Activated T-helper 17 cell treated with anti-CD3 and anti-CD28 coated beads, Interleukin-2, amount 50 U/mL, for 72 hours (primary cell): ENCODE results near the gene MKX. TPM values are rescaled to one million over a fixed set of nuclear protein-coding genes. Genes with fewer than 3 reads are reported as not detected.

ENCODE experiments used
- ATAC-seq: fragments of 150-1000 bp; cut with Tn5 transposase; replicated peaks from 2 replicates; pipeline ENCODE4 v1.10.0; 2021; ENCODE audit warnings: mild to moderate bottlenecking, moderate library complexity
- H3K27ac Mint-ChIP-seq: one replicate; pipeline ENCODE4 v1.8.0; 2022; ENCODE audit warnings: mixed read lengths
- H3K27me3 Mint-ChIP-seq: one replicate; pipeline ENCODE4 v1.8.0; 2022; ENCODE audit warnings: mixed read lengths
- H3K36me3 Mint-ChIP-seq: one replicate; pipeline ENCODE4 v1.8.0; 2022; ENCODE audit warnings: low read depth, mild to moderate bottlenecking, mixed read lengths
- H3K4me1 Mint-ChIP-seq: one replicate; pipeline ENCODE4 v1.8.0; 2022; ENCODE audit warnings: mixed read lengths
- H3K4me3 Mint-ChIP-seq: one replicate; pipeline ENCODE4 v1.8.0; 2022; ENCODE audit warnings: mild to moderate bottlenecking, mixed read lengths
- H3K9me3 Mint-ChIP-seq: one replicate; pipeline ENCODE4 v1.8.0; 2022; ENCODE audit warnings: mixed read lengths
- total RNA-seq, 2 donors: library from RNA; stranded (reverse); gene quantifications; one replicate each; pipeline ENCODE4 v1.2.3, GENCODE V29; 2022

The MKX gene
- total RNA-seq, 2 donors from 2014 or later = 0.11 TPM; not detected in 1

- no peaks in the 10 kb centered on the region for H3K36me3 Mint-ChIP-seq
- H3K27me3 Mint-ChIP-seq = peaks cover 53% of the 10 kb centered on the region
- peaks cover 11% of the 10 kb centered on the region for H3K4me1 Mint-ChIP-seq
- H3K27ac Mint-ChIP-seq = no peak overlapping the region
- no peaks in the 10 kb centered on the region for H3K9me3 Mint-ChIP-seq
- peak overlapping the region; percentile 64 for H3K4me3 Mint-ChIP-seq
- no peak for ATAC-seq
Measured at GRCh38 chr10:27746397-27747095, 927 bp upstream of the MKX start.

GRCh38 chr10:27744802-27745731 lies 552 bp downstream of the MKX start:
- H3K4me1 Mint-ChIP-seq = peaks cover 11% of the 10 kb centered on the region
- peak overlapping the region; percentile 64 for H3K4me3 Mint-ChIP-seq
- H3K36me3 Mint-ChIP-seq = no peaks in the 10 kb centered on the region
- no peak for ATAC-seq
- H3K27ac Mint-ChIP-seq = no peak overlapping the region
- peaks cover 58% of the 10 kb centered on the region for H3K27me3 Mint-ChIP-seq
- H3K9me3 Mint-ChIP-seq = no peaks in the 10 kb centered on the region

GRCh38 chr10:27743877-27744801 lies 1.5 kb downstream of the MKX start:
- Mint-ChIP-seq H3K36me3 (no peaks in the 10 kb centered on the region), H3K4me3 (peak overlapping the region; percentile 64), H3K4me1 (peaks cover 11% of the 10 kb centered on the region), H3K27me3 (peaks cover 50% of the 10 kb centered on the region), H3K9me3 (no peaks in the 10 kb centered on the region), H3K27ac (no peak overlapping the region)
- ATAC-seq = no peak

DNA sequence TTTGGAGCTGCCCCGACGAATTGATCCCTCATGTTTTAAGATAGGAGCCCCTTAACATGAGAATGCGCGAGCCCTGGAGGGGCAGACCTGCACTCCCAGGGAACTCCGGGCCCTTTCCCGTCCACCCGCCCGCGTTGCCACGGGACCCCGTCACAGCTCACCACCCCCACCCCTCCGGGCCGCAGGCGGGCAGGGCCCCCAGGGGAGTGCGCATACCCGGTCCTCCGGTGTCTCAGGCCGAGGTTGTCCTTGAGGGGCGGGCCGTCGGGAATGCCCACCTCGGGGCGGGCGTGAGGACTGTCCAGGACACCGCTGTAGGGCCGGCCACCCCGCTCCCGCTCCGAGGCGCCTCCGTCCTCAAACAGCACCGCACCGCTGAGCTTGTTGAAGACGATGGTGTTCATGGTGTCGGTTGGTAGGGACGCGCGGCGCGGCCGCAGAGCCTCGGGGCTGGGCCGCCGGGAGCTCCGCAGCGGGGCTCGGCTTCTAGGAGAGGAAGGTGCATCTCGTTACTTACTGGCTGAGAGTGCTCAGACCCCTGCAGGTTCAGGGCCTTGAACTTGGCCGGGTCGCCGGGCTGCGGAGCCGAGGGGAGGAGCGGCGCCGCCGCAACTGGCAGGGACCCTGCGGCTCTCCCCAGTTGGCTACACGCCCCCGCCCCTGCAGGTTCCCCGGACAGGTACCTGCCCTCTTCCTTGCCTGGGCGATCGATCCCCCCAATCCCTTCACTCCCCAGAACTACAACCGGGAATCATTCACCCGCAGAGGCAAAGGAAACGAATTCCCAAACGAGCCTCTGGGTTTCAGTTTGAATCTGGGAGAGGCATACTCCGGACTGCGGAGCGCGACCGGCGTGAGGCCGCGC lies 2.4 kb downstream of the MKX start:
- peak overlapping the region; percentile 64 for H3K4me3 Mint-ChIP-seq
- no peaks in the 10 kb centered on the region for H3K36me3 Mint-ChIP-seq
- ATAC-seq = peak; percentile 11
- H3K4me1 Mint-ChIP-seq = peaks cover 11% of the 10 kb centered on the region
- peaks cover 49% of the 10 kb centered on the region for H3K27me3 Mint-ChIP-seq
- H3K9me3 Mint-ChIP-seq = no peaks in the 10 kb centered on the region
- H3K27ac Mint-ChIP-seq = no peak overlapping the region

DNA sequence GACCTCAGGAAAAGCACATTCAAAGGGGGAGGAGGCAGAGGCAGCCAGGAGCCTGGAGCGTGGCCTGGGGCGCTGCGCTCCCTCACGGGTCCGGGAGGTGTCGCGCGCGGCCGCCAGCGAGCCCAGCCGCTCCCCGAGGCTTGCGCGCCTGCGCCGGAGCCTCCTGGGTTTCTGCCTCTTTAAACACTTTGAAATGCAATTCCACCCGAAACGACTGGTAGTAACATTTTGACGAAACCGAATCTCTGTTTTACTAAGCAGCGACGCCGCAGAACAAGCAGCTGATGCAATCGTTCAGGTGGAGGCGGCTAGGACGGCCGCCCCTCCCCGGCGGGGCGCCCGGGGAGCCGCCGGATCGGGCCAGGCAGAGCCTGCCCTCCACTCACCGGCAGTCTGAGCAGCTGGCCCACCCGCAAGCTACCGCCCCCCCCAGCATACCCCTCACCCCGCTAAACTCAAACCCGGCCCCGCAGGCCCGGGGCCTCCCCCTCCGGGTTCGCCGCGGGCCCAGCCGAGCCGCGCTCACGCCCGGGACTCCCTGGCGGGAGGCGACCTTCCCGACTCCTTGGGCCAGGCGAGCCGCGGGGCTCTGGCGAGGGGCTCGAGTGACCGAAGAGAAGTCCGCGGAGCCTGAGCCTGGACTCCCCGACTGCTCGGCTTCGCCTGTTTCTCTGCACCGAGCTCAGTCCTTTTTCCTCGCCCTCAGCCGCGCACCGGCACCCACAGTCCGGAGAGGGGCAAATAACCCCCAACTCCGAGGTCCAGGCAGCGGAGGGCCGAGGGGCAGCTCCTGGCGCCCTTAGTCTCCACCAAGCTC lies 3.2 kb downstream of the MKX start:
- ATAC-seq = peak; percentile 85
- H3K27ac Mint-ChIP-seq = no peak overlapping the region
- no peaks in the 10 kb centered on the region for H3K9me3 Mint-ChIP-seq

GRCh38 chr10:27741173-27742091 lies 4.2 kb downstream of the MKX start:
- Mint-ChIP-seq H3K27me3 (peaks cover 48% of the 10 kb centered on the region), H3K36me3 (no peaks in the 10 kb centered on the region), H3K27ac (no peak overlapping the region), H3K4me3 (peak overlapping the region; percentile 64), H3K4me1 (peaks cover 3% of the 10 kb centered on the region), H3K9me3 (no peaks in the 10 kb centered on the region)
- no peak for ATAC-seq

More for the DNA sequence above, 3.2 kb downstream of the MKX start:
- Mint-ChIP-seq H3K4me1 (peaks cover 11% of the 10 kb centered on the region), H3K27me3 (peaks cover 53% of the 10 kb centered on the region), H3K36me3 (no peaks in the 10 kb centered on the region), H3K4me3 (peak overlapping the region; percentile 64)

GRCh38 chr10:27736396-27736795 lies 9.2 kb downstream of the MKX start:
- Mint-ChIP-seq H3K9me3 (no peaks in the 10 kb centered on the region), H3K36me3 (no peaks in the 10 kb centered on the region), H3K4me3 (no peak overlapping the region), H3K27ac (no peak overlapping the region), H3K27me3 (peaks cover 43% of the 10 kb centered on the region), H3K4me1 (no peaks in the 10 kb centered on the region)
- ATAC-seq = no peak

DNA sequence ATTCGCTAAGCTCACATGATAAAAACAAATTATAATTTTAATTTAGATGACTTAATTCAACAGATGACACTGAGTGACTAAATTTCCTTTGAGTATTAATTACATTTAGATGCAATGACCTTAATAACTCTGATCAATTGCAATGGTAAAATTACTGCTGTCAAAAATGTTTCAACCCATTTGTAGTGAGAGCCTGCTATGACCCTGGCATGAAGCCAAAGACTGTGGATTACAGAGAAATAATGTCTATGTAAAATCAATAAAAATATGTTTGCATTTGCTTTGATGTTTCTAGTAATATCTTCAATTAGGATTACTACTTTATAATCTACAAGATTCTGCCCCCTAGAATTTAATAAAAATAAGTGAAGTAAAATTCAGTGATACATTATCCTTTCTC lies 15.6 kb downstream of the MKX start:
- no peak for ATAC-seq
- H3K27me3 Mint-ChIP-seq = peaks cover 14% of the 10 kb centered on the region

GRCh38 chr10:27728338-27728737 lies 17.3 kb downstream of the MKX start:
- no peak overlapping the region for H3K4me3 Mint-ChIP-seq
- H3K27ac Mint-ChIP-seq = no peak overlapping the region
- H3K27me3 Mint-ChIP-seq = peaks cover 8% of the 10 kb centered on the region
- no peaks in the 10 kb centered on the region for H3K9me3 Mint-ChIP-seq
- H3K36me3 Mint-ChIP-seq = no peaks in the 10 kb centered on the region
- H3K4me1 Mint-ChIP-seq = no peaks in the 10 kb centered on the region
- ATAC-seq = no peak

More for the DNA sequence above, 15.6 kb downstream of the MKX start:
- Mint-ChIP-seq H3K27ac (no peak overlapping the region), H3K9me3 (no peaks in the 10 kb centered on the region), H3K4me3 (no peak overlapping the region), H3K36me3 (no peaks in the 10 kb centered on the region), H3K4me1 (no peaks in the 10 kb centered on the region)

DNA sequence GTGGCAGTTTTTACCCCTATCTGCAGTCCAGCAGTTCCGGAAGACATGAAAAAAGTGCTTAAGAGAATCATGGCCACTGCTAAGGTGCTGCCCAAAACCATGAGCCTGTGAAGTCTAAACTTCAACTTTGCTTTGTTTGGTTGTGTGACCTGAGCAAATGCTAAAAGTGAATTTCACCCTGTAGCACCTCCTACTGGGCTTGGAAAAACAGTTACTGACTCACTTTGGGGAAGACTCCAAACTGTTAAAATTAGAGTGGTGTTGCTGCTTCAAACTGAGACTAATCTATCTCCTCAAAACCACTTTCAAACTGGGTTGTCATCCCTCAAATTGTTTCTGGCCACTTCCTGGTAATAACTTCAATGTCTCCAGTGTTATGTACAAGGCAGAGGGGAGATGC lies 21.3 kb downstream of the MKX start:
- ATAC-seq = no peak
- H3K4me1 Mint-ChIP-seq = no peaks in the 10 kb centered on the region
- no peaks in the 10 kb centered on the region for H3K9me3 Mint-ChIP-seq
- H3K27me3 Mint-ChIP-seq = peaks cover 15% of the 10 kb centered on the region
- no peaks in the 10 kb centered on the region for H3K36me3 Mint-ChIP-seq
- H3K27ac Mint-ChIP-seq = no peak overlapping the region
- H3K4me3 Mint-ChIP-seq = no peak overlapping the region

DNA sequence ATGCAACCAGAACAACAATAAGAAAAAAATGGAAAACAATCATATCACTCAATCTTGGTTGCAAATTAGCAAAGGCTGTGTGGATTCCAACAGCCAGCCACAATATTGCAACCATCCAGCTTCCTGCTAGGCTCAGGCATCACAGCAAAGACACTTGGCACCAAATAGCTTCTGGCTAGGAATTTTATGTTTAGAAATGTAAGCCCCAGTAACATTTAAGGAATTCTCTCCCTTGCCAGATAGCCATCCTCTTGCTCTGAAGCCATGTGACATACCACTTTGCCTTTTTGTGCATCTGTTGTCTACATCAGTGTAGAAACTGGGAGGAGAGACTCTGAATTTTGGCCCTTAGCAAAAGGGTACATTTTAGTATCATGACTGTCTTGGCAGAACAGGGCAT lies 22.2 kb downstream of the MKX start:
- H3K27ac Mint-ChIP-seq = no peak overlapping the region
- no peaks in the 10 kb centered on the region for H3K9me3 Mint-ChIP-seq
- H3K27me3 Mint-ChIP-seq = peaks cover 15% of the 10 kb centered on the region
- ATAC-seq = no peak
- no peak overlapping the region for H3K4me3 Mint-ChIP-seq
- H3K36me3 Mint-ChIP-seq = no peaks in the 10 kb centered on the region
- no peaks in the 10 kb centered on the region for H3K4me1 Mint-ChIP-seq

DNA sequence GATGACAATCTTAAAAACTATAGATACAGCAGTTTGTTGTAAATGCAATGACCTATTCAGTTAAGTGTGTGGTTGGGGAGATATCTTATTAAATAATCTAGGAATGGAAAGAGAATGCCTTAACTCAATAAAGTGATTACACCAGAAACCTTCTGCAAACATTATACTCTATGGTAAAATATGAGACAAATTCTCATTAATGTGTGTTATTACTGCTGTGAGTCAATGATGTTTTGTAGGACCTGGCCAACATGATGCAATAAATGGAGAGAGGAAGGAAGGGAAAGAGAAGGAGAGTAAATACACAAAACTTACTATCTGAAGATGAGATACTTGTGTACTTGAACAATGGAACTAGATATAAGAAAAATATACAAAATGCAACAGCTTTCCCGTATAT lies 25.1 kb downstream of the MKX start:
- H3K4me3 Mint-ChIP-seq = no peak overlapping the region
- no peaks in the 10 kb centered on the region for H3K4me1 Mint-ChIP-seq
- H3K27me3 Mint-ChIP-seq = peaks cover 25% of the 10 kb centered on the region
- no peaks in the 10 kb centered on the region for H3K36me3 Mint-ChIP-seq
- no peak overlapping the region for H3K27ac Mint-ChIP-seq
- no peak for ATAC-seq
- no peaks in the 10 kb centered on the region for H3K9me3 Mint-ChIP-seq
